Activated naive CD8-positive, alpha-beta T cell treated with anti-CD3 and anti-CD28 coated beads, Interleukin-2, amount 10 ng/mL, durations not matched to agents 7 days and 5 days (primary cell): ENCODE results near the gene SLC22A14. TPM values are rescaled to one million over a fixed set of nuclear protein-coding genes. Genes with fewer than 3 reads are reported as not detected.
"Not testable (repeated sequence)": the region's sequence is repeated elsewhere in the genome, so short reads cannot be mapped to it uniquely, and the experiment has no call there.

Source experiments
- ATAC-seq: fragments of 150-1000 bp; cut with Tn5 transposase; one replicate; pipeline ENCODE4 v1.10.0; 2021; ENCODE audit warnings: low read depth, moderate library complexity
- POLR2A ChIA-PET: fragments of 350-600 bp; sonication (Branson Sonifier 250); formaldehyde crosslinking; loops from one replicate; lab custom pipeline; 2021; ENCODE audit warnings: antibody characterized with exemption; lab: Charles Lee
- DNase-seq: peaks from one replicate; pipeline ENCODE4 v3.0.0; 2021
- H3K27ac Mint-ChIP-seq: one replicate; pipeline ENCODE4 v1.8.0; 2022; ENCODE audit warnings: mild to moderate bottlenecking, mixed read lengths
- H3K27me3 Mint-ChIP-seq: one replicate; pipeline ENCODE4 v1.8.0; 2022; ENCODE audit warnings: mild to moderate bottlenecking, moderate library complexity, mixed read lengths
- H3K36me3 Mint-ChIP-seq: one replicate; pipeline ENCODE4 v1.8.0; 2021; ENCODE audit warnings: mild to moderate bottlenecking, mixed read lengths
- H3K4me1 Mint-ChIP-seq: one replicate; pipeline ENCODE4 v1.8.0; 2021; ENCODE audit warnings: mixed read lengths
- H3K4me3 Mint-ChIP-seq: one replicate; pipeline ENCODE4 v1.8.0; 2022; ENCODE audit warnings: mild to moderate bottlenecking, moderate library complexity, mixed read lengths
- H3K9me3 Mint-ChIP-seq: one replicate; pipeline ENCODE4 v1.8.0; 2021; ENCODE audit warnings: mixed read lengths
- total RNA-seq, 2 experiments: library from RNA; stranded (reverse); gene quantifications; one replicate each; pipeline ENCODE4 v1.2.3, GENCODE V29; 2021

The SLC22A14 gene
- total RNA-seq, result under 1 TPM; 0.17 to 0.22 TPM

GRCh38 chr3:38281895-38282686, at the start of gene SLC22A14:
Gene SLC22A14 (plus strand): TSS chr3:38282294. CDS start chr3:38306027, 23,733 bp downstream.
- Mint-ChIP-seq H3K4me3 (no peak within 1 kb of the TSS), H3K9me3 (no peaks in the 10 kb centered on the region), H3K4me1 (no peaks in the 10 kb centered on the region), H3K27me3 (no peaks in the 10 kb centered on the region), H3K36me3 (no peaks in the 10 kb centered on the region), H3K27ac (no peak within 1 kb of the TSS)
- ATAC-seq, result no peak
- DNase-seq, result no peak
- POLR2A ChIA-PET, result no interaction called here

- POLR2A ChIA-PET, result no interaction called here
- H3K9me3 Mint-ChIP-seq, result peaks cover 2% of the 10 kb centered on the region
- H3K4me1 Mint-ChIP-seq, result peaks cover 9% of the 10 kb centered on the region
- peak overlapping the region; percentile 52 for H3K27ac Mint-ChIP-seq
- ATAC-seq (no peak), DNase-seq (no peak)
- peaks cover 59% of the 10 kb centered on the region for H3K36me3 Mint-ChIP-seq
- H3K4me3 Mint-ChIP-seq, result no peak overlapping the region
- H3K27me3 Mint-ChIP-seq, result no peaks in the 10 kb centered on the region
These were observed 49.4 kb upstream of the SLC22A14 start for GRCh38 chr3:38232701-38233100.

- no peaks in the 10 kb centered on the region for H3K27me3 Mint-ChIP-seq
- POLR2A ChIA-PET, result no interaction called here
- H3K27ac Mint-ChIP-seq, result no peak overlapping the region
- peaks cover 12% of the 10 kb centered on the region for H3K9me3 Mint-ChIP-seq
- H3K4me1 Mint-ChIP-seq, result peaks cover 9% of the 10 kb centered on the region
- H3K4me3 Mint-ChIP-seq, result no peak overlapping the region
- peaks cover 77% of the 10 kb centered on the region for H3K36me3 Mint-ChIP-seq
- ATAC-seq (no peak), DNase-seq (no peak)
These were observed 46.6 kb upstream of the SLC22A14 start for GRCh38 chr3:38235466-38235865.

GRCh38 chr3:38238416-38239008, 43.6 kb upstream of the SLC22A14 start:
- Mint-ChIP-seq H3K4me1 (no peaks in the 10 kb centered on the region), H3K27me3 (no peaks in the 10 kb centered on the region), H3K36me3 (peaks cover 66% of the 10 kb centered on the region), H3K9me3 (peaks cover 12% of the 10 kb centered on the region), H3K27ac (no peak overlapping the region), H3K4me3 (no peak overlapping the region)
- POLR2A ChIA-PET, result no interaction called here
- DNase-seq, result no peak
- no peak for ATAC-seq

- DNase-seq, ATAC-seq, H3K27ac Mint-ChIP-seq, H3K4me3 Mint-ChIP-seq, H3K4me1 Mint-ChIP-seq, H3K9me3 Mint-ChIP-seq, H3K27me3 Mint-ChIP-seq, POLR2A ChIA-PET: not testable (repeated sequence)
- H3K36me3 Mint-ChIP-seq, result peaks cover 45% of the 10 kb centered on the region
These were observed 39.3 kb upstream of the SLC22A14 start for GRCh38 chr3:38242812-38243211.

GRCh38 chr3:38245930-38246329, 36.2 kb upstream of the SLC22A14 start:
- POLR2A ChIA-PET, result no interaction called here
- Mint-ChIP-seq H3K27ac (no peak overlapping the region), H3K4me1 (peaks cover 7% of the 10 kb centered on the region), H3K4me3 (no peak overlapping the region), H3K36me3 (peaks cover 33% of the 10 kb centered on the region), H3K9me3 (no peaks in the 10 kb centered on the region), H3K27me3 (no peaks in the 10 kb centered on the region)
- DNase-seq (no peak), ATAC-seq (no peak)

GRCh38 chr3:38247366-38248035, 34.6 kb upstream of the SLC22A14 start:
- peaks cover 43% of the 10 kb centered on the region for H3K36me3 Mint-ChIP-seq
- POLR2A ChIA-PET, result no interaction called here
- no peaks in the 10 kb centered on the region for H3K9me3 Mint-ChIP-seq
- no peaks in the 10 kb centered on the region for H3K27me3 Mint-ChIP-seq
- DNase-seq (no peak), ATAC-seq (no peak)
- H3K4me1 Mint-ChIP-seq, result peaks cover 7% of the 10 kb centered on the region
- no peak overlapping the region for H3K4me3 Mint-ChIP-seq
- H3K27ac Mint-ChIP-seq, result no peak overlapping the region

GRCh38 chr3:38250198-38250597, 31.9 kb upstream of the SLC22A14 start:
- Mint-ChIP-seq H3K4me3 (no peak overlapping the region), H3K4me1 (peaks cover 9% of the 10 kb centered on the region), H3K27me3 (no peaks in the 10 kb centered on the region), H3K36me3 (peaks cover 56% of the 10 kb centered on the region), H3K27ac (no peak overlapping the region), H3K9me3 (no peaks in the 10 kb centered on the region)
- no peak for DNase-seq
- no peak for ATAC-seq
- POLR2A ChIA-PET, result no interaction called here

GRCh38 chr3:38251197-38251596, 30.9 kb upstream of the SLC22A14 start:
- Mint-ChIP-seq H3K9me3 (no peaks in the 10 kb centered on the region), H3K4me3 (no peak overlapping the region), H3K27me3 (no peaks in the 10 kb centered on the region), H3K36me3 (peaks cover 60% of the 10 kb centered on the region), H3K27ac (no peak overlapping the region), H3K4me1 (peaks cover 9% of the 10 kb centered on the region)
- no peak for DNase-seq
- no peak for ATAC-seq
- POLR2A ChIA-PET, result no interaction called here

GRCh38 chr3:38253704-38254103, 28.4 kb upstream of the SLC22A14 start:
- peaks cover 12% of the 10 kb centered on the region for H3K4me1 Mint-ChIP-seq
- POLR2A ChIA-PET, result no interaction called here
- H3K9me3 Mint-ChIP-seq, result no peaks in the 10 kb centered on the region
- DNase-seq (no peak), ATAC-seq (no peak)
- H3K27ac Mint-ChIP-seq, result no peak overlapping the region
- H3K36me3 Mint-ChIP-seq, result peaks cover 60% of the 10 kb centered on the region
- no peaks in the 10 kb centered on the region for H3K27me3 Mint-ChIP-seq
- H3K4me3 Mint-ChIP-seq, result no peak overlapping the region

GRCh38 chr3:38254872-38255271, 27.2 kb upstream of the SLC22A14 start:
- ATAC-seq (no peak), DNase-seq (no peak)
- Mint-ChIP-seq H3K27me3 (no peaks in the 10 kb centered on the region), H3K4me3 (no peak overlapping the region), H3K4me1 (peaks cover 17% of the 10 kb centered on the region), H3K36me3 (peaks cover 52% of the 10 kb centered on the region), H3K9me3 (no peaks in the 10 kb centered on the region), H3K27ac (no peak overlapping the region)
- POLR2A ChIA-PET, result no interaction called here

- DNase-seq, result no peak
These were observed 26.5 kb upstream of the SLC22A14 start for GRCh38 chr3:38255627-38256026.

GRCh38 chr3:38257583-38257982, 24.5 kb upstream of the SLC22A14 start:
- Mint-ChIP-seq H3K27ac (no peak overlapping the region), H3K4me1 (peaks cover 24% of the 10 kb centered on the region), H3K27me3 (no peaks in the 10 kb centered on the region), H3K36me3 (peaks cover 50% of the 10 kb centered on the region), H3K4me3 (no peak overlapping the region), H3K9me3 (no peaks in the 10 kb centered on the region)
- no peak for DNase-seq
- ATAC-seq, result no peak
- POLR2A ChIA-PET, result no interaction called here

More at GRCh38 chr3:38255627-38256026, 26.5 kb upstream of the SLC22A14 start:
- no peak for ATAC-seq
- Mint-ChIP-seq H3K4me1 (peaks cover 24% of the 10 kb centered on the region), H3K27ac (no peak overlapping the region), H3K27me3 (no peaks in the 10 kb centered on the region), H3K4me3 (no peak overlapping the region), H3K36me3 (peaks cover 56% of the 10 kb centered on the region), H3K9me3 (no peaks in the 10 kb centered on the region)
- POLR2A ChIA-PET, result no interaction called here

- Mint-ChIP-seq H3K27me3 (no peaks in the 10 kb centered on the region), H3K4me1 (peaks cover 28% of the 10 kb centered on the region), H3K27ac (no peak overlapping the region), H3K36me3 (peaks cover 25% of the 10 kb centered on the region), H3K4me3 (peak overlapping the region; percentile 41), H3K9me3 (no peaks in the 10 kb centered on the region)
- ATAC-seq (no peak), DNase-seq (no peak)
- POLR2A ChIA-PET, result no interaction called here
These were observed 21.6 kb upstream of the SLC22A14 start for GRCh38 chr3:38260474-38260873.
